Neural progenitor cell (in vitro differentiated cells): ENCODE measurements around the gene RBMS1.

Source experiments
- EZH2 ChIP-seq: fragments of 200-600 bp; sonication (generic); IDR thresholded peaks from 2 replicates; pipeline ENCODE4 v1.6.1; 2017; ENCODE audit warnings: antibody characterized with exemption, mild to moderate bottlenecking, moderate library complexity
- EZH2phosphoT487 ChIP-seq: fragments of 200-600 bp; sonication (generic); IDR thresholded peaks from 2 replicates; pipeline ENCODE4 v1.6.1; 2017; ENCODE audit warnings: antibody characterized with exemption

- TF ChIP-seq EZH2 (no peak), EZH2phosphoT487 (no peak)
Observed at GRCh38 chr2:160429248-160430000, 64.2 kb downstream of the RBMS1 start.
